ENCODE data around the gene TMED1.
"Not testable (repeated sequence)": the region's sequence is repeated elsewhere in the genome, so short reads cannot be mapped to it uniquely, and the experiment has no call there.

The TMED1 gene

DNA sequence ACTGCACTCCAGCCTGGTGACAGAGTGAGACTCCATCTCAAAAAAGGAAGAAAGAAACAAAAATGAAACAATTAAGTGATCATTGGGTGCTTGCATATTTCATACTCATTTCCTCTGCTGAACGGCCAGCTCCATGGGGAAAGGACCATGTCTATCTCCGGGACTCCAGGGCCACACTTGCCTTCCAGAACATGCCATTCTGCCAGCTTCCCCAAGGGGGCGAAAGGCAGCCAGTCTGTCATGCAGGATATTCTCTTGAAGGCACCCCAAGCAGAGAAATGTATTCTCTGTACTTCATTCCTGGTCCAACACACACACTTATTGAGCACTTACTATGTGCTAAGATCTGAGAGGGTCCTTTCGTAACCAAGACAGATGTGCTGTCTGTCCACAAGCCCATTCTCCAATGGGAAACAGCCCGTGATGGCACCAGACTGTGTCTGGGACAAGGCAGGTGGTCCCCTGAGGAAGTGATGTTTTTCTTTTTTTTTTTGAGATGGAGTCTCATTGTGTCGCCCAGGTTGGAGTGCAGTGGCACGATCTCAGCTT, 25.2 kb upstream of the TMED1 start:
- DNase-seq: peak; percentile 34

DNA sequence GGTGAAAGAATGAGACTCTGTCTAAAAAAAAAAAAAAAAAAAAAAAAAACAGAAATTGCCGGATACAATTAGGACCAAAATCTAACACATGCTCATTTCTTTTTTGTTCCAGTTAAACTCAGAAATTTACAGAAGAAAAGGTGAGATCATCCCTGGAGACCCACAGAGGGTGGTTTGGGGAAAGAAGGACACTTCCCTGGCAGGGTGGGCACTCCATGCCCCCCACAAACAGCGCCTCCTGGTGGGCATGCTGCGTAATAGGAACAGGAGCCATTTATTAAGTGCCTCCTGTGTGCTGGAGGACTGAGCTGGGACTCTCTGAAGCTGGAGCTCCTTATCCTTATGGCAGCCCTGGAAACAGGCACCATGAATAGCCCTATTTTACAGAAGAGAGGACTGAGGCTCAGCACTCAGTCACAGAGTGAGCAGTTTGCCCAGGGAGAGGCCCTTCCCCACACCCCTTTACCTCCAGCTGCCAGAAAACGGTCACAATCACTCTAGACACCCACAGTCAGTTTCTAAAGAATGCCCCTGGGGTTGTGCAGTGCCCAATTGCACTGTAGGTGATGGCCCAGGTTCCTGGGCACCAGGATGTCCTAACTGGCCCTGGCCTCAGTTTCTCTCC, 22.3 kb upstream of the TMED1 start:
- no peak for DNase-seq

DNA sequence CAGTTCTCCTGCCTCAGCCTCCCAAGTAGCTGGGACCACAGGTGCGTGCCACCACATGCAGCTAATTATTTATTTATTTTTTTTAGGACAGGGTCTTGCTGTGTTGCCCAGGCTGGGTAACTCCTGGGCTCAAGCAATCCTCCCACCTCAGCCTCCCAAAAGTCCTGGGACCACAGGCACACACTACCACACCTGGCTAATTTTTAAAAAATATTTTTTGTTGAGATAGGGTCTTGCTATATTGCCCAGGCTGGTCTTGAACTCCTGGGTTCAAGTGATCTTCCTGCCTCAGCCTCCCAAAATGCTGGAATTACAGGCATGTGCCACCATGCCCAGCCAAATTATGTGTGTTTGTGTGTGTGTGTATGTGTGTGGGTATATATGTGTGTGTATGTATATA, 20.9 kb upstream of the TMED1 start:
- not testable (repeated sequence) for DNase-seq

DNA sequence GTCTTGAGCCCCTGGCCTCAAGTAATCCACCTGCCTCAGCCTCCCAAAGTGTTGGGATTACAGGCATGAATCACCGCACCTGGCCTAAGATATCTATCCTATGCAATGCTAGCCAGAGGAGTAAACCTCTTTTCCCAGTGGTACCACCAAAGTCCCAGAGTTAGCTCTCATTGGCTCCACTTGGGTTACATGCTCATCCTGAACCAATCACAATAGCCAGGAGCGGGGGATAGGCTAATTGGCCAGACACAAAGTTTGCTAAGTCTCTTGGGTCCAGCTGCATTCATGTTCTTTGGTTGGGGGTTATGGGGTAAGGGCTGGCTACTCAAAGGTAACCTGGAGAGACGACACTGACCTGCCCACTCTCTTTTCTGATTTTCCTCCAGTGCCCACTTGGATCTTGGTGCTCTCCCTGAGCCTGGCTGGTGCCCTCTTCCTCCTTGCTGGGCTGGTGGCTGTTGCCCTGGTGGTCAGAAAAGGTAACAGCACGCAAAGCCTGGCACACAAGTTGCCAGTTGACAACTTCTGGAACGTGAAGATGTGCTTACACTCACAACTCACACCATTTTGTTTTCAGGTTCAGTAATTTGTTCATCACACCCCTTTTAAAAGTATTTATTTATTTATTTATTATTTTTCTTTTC, 20.0 kb upstream of the TMED1 start:
- DNase-seq: peak; percentile 30

DNA sequence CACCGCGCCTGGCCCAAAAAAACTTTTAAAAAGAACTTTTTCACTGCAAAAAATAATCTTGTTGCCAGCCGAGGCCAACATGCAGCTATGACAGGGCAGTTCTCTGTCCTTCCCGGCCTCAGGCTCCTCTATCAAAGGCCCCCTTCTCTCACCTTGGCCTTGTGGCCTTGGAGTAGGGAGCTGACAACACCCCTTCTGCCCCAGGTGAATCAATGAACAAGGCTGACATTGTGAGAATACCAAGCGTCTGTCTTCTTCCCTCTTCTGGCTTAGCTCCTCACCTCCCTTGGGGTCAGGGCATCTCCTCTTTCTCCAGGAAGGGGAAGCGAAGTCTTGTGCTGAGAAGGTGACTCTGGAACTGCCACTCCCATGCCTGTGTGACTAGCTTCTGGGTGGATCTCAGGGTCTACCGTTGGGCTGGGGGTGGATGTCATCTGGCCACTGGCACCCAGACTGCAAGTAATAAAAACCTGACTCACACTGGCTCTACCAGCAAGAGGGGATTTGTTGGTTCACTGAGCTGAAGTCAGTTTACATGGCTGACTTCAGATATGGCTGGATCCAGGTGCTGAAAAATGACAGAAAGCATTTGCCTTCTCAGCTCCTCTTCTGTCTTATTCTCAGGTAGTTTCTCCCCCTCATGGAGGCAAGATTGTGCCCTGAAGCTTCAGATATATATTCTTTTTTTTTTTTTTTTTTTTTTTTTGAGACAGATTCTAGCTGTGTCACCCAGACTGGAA, 18.5 kb upstream of the TMED1 start:
- DNase-seq: no peak

DNA sequence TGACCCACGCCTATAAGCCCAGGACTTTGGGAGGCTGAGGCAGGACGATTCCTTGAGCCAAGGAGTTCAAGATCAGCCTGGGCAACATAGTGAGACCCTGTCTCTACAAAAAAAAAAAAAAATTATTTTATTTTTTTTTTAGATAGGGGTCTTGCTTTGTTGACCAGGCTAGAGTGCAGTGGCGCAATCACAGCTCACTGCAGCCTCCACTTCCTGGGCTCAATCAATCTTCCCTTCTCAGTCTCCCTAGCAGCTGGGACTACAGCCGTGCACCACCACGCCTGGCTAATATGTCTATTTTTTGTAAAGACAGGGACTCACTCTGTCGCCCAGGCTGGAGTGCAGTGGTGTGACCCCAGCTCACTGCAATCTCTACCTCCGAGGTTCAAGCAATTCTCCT, 16.9 kb upstream of the TMED1 start:
- DNase-seq: no peak

DNA sequence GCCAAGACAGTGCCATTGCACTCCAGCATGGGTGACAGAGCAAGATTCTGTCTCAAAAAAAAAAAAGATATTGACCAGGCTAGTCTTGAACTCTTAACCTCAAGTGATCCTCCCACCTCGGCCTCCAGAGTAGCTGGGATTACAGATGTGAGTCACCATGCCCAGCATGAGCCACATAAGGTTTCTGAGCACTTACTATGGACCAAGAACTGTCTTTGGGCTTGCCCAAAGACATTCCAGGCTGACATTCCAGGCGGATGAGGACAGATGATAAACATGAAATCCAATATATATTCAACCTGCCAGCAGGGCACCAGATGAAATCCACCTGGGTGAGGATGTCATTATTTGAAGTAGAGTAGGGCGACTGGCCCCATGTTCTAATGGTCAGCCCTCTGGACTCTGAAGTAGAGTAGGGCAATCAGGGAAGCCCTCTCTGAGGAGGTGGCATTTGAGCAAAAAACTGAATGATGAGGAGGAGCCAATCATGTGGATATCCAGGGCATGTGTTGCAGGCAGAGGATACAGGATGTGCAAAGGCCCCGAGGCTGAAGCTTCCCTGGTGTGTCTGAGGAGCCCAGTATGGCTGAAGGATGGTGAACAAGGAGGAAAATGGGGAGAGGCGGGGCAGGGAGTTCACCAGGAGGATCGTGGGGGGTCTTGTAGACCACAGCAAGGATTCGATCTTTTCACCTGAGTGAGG, 16.2 kb upstream of the TMED1 start:
- DNase-seq: no peak

DNA sequence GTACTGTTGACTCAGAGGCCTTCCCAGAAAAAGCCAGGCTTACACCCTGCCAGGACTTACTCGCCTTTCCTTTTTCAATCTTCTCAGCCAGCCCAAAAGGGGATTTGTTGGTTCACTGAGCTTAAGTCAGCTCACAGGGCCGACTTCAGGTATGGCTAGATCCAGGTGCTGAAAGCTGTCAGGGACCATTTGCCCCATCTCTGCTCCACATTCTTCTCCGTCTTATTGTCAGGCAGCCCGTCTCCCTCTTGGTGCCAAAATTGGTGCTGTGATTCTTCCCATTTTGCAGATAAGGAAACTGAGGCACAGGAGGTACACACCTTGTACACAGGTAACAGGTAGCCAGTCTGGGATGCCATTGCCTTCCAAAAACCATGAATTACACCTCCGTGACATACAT, 14.6 kb upstream of the TMED1 start:
- no peak for DNase-seq

DNA sequence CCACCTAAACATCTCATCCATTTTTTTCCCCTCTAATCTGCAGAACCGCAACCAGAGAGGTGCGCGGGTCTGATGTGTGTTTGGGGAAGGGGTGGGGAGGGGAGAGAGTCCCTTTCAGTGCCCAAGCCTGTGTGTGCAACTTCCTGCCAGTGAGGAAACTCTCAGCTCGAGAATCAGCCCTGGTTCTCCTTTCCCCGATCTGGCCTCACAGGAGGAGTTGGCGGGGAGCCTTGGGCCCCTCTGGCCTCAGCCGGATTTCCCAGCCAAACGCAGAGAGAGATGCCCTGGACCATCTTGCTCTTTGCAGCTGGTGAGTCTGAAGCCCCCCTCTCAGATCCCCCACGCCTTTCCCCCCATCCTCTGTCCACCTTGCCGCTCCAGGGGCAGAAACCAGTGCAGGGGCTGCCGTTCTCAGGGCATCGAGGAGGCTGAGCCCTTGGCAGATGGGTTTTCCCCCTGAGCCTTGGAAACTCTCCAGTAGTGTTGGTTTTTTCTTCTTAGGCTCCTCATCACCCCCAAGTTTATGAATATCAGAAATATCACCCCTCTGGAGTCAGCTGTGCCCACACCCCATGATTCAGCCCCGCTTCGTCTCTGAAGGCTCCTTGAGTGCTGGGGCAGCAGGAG, 12.3 kb upstream of the TMED1 start, which contains the start of gene C19orf38:
C19orf38 (plus strand) TSS at position 186 of the 627 bp plus-strand sequence; CDS start at position 280, 94 bp downstream.
- no peak for DNase-seq

DNA sequence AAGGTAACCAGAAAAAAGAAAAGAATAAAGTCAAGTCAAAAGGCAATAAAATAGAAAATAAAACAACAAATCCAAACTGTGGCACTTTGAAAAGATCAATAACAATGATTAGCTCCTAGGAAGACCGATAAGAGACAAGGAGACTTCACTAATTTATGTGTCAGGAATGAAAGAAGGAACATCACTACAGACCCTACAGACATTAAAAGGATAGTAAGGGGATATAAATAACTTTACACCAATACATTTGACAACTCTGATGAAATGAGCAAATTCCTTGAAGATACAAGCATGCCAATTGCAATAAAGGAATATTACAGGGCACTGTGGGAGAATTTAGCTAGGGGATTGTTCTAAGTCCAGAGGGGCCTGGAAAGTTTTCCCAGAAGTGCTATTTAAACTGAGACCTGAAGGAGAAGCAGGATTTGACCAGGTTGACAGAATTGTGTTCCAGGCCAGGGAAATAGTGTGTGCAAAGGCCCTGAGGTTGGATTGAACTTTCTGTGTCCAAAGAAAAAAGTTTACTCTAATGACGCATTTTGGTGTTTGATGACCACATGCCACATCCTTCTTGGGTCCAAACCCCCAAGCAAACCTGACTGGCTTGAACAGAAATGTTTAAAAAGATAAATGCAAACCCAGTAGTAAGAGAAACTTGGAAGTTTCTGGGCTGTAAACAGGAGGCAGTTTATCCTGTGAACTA, 10.6 kb upstream of the TMED1 start:
- DNase-seq: no peak

DNA sequence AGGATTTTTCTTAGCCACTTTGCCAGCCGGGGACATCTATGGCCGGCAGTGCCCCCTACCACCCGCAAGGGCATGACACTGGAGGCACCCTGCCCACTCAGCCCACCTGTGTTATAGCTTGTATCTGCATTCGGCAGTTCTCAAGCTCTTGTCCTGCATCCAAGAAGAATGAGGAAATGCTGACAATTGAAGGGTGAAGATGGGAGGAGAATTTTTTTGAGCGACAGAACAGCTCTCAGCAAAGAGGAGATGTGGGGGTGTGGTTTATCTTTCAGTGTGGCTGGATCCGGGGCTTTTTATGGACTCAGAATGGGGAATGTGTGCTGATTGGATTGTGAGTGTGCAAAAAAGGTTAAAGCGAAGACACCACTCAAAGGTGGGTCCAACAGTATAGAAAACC, 6.8 kb upstream of the TMED1 start:
- no peak for DNase-seq

DNA sequence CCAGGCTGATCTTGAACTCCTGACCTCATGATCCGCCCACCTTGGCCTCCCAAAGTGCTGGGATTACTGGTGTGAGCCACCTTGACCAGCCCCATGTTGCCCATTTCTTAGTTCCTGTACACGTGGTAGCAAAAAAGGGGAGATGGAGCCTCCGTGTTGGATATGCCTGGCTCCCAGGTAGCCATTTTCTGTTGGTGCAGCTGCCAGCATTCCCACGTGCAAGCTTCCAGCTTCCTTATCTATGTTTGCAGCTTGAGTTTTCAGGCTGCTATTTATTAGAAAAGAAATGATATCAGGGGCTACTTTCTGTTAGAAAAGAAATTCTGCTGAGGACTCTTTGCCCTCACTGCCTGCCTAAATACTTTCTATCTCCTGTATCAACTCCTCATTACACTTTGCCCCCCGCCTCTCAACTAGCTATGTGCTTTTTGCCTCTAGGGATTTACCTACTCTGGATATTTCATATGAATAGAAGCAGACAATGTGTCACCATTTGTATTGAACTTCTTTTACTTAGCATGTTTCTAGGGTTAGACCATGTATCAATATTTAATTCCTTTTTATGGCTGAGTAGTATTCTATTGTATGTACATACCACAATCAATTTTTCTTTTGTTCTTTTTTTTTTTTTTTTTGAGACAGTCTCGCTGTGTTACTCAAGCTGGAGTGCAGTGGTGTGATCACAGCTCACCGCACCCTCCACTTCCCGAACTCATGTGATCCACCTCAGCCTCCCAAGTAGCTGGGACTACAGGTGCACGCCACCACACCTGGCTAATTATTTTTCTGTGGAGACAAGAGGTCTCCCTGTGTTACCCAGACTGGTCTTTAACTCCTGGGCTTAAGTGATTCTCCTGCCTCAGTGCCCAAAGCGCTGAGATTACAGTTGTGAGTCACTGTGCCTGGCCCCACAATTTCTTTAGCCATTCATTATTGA, 3.4 kb upstream of the TMED1 start:
- no peak for DNase-seq

DNA sequence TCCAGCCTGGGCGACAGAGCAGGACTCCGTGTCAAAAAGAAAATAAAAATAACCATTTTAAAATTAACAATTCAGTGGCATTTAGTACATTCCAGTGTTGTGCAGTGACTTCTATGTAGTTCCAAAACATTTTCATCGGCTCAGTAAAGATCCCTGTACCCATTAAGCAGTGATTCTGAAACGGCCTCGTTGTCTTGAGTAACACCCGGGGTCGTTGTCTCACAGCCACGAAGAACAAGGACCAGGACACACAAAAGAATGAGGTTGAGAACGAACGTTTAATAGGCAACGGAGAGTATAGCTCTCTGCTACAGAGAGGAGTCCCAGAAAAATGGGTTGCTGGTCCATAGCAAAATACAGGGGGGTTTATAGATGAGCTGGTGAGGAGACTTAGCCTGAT, 2.4 kb upstream of the TMED1 start:
- DNase-seq: no peak

DNA sequence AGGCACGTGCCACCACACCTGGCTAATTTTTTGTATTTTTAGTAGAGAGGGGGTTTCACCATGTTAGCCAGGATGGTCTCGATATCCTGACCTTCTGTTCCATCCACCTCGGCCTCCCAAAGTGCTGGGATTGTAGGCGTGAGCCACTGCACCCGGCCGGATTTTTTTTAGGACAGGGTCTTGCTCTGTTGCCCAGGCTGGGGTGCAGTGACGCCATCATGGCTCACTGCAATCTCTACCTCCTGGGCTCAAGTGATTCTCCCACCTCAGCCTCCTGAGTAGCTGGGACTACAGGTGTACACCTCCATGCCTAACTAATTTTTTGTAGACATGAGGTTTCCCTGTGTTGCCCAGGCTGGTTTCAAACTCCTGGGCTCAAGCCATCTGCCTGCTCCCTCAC, 1.6 kb upstream of the TMED1 start:
- DNase-seq: not testable (repeated sequence)

DNA sequence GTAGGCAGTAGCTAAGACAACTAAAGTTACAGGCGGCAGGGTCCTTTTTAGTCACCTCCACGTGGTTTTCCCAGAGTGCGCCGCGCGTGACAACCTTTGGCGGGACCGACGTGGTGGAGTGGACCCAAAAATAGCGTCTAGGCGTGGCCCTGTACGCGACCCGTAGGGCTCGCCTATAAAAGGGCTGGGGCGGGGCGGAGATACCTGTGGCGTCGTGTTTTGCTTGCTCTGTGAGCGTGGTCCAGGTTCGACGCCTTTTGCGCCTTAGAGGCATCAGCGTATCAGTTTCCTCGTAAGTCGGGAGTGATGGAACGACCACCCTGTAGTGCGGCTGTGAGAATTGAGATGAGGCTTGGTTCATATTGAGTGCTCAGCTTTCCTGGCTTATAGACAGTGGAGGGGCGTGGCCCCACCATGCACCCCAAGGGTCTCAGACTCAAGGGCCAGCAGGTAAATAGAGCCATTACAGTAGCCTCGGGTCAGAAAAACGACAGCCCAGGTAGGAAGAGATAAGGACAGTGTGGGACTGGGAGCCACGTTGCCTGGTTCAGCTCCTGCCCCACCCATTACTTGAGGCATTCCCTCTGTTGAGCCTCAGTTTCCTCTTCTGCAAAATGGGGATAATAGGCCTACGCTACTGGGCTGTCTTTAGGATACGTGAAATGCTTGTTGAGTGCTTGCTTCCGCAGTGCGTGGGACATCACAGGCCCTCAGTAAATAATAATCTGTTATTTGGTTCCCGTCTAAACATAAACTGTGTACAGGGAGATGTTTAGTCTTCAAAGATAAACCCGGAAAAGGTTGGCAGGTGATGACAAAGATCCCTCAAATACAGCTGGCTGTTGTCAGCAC, 693 bp upstream of the TMED1 start:
- DNase-seq: peak; percentile 82

DNA sequence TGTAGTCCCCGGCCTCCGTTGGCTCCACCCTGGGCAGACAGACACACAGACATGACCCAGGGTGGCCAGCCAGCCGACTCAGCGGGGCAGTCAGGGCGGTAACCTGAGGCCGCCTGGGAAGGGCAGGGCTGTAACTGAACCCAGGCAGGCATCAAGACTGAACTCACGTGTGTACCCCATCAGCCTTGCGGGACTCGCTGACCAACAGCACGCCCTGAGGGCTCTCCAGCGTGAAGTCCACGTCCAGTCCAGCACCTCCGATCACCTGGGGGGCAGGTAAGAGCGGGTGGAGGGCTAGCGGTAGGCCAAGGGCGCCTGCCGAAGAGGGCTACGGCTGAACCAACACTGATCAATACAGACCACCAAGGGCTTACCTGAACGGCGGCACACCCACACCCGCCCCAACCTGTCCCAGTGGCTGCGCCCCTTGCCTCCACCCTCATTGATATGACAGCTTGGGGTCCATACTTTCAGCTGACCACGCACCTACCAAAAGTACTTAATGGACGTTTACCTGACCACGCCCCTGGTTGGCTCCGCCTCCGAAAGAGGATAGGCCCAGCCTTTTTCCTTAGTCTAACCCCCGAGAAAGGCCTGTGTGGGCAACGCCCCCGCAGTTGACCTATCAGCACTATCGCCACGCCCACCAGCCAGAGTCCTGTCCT, 791 bp downstream of the TMED1 start:
- peak; percentile 13 for DNase-seq

DNA sequence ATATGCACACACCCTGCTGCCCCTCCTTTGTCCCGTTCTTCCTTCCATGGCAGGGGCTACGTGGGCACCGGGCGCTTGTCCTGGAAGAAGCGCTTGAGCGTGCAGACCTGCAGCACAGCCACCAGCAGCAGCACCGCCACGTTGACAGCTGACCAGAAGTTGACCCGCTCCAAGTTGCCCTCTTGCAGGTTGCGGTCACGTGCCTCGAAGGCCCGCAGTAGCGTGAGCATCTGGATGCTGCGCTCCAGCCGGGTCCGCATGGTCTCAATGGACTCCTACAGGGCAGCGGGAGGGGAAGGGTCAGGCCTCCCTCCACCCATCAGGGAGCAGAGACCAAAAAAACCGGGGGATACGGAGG, 3.1 kb downstream of the TMED1 start:
- no peak for DNase-seq

DNA sequence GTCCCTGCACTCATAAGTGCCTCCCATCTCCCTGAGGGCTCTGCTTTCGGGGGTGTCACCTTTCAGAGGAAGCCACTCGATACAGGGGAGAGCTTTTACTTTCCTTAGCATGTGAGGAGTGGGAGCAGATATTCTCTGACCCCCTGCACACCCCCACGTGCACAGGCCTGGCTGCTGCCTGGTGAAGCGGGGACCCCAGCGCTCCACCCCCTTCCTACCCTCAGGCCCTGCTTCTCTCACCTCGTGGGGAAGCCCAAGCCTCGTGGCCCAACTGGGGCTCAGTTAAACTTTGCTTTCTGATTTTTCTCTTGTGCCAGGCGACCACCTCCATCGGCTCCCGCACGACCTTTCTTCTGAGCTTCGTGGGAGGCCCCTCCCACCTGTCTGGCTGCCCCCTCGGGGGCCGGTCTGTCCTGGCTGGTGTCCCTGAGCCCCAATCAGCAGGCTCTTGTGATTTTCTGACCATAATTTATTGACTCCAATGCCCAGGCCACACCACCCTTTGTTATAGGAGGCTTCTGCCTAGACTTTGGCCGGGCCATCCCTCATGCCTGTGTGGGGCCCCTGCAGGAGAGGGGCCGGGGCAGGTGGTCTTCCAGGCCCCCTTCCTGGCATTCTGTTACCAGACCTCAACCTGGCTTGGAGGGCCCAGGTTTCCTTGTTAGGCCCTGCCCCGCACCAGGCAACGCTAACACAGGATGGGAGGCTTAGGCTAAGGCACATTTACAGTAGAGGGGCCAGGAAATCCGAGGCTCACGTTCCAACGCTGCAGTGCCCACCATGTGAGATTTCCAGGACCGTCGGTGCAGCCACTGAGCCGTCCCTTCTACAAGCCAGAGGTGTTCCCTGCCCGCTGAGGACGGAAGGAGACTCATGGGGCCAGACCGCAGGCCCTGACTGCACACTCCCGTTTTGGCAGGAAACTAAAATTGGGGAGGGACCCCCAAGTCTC, 3.7 kb downstream of the TMED1 start:
- no peak for DNase-seq

Data from CD4-positive, alpha-beta T cell treated with Interleukin-6 for 4 hours (primary cell).